Activated gamma-delta T cell (primary cell): ENCODE results near the gene ARHGEF1.
"Not testable (repeated sequence)": the region's sequence is repeated elsewhere in the genome, so short reads cannot be mapped to it uniquely, and the experiment has no call there.

Source experiments
- DNase-seq: peaks from one replicate; lab custom pipeline; 2025; lab: John Stamatoyannopoulos, UW

ARHGEF1 gene

DNA sequence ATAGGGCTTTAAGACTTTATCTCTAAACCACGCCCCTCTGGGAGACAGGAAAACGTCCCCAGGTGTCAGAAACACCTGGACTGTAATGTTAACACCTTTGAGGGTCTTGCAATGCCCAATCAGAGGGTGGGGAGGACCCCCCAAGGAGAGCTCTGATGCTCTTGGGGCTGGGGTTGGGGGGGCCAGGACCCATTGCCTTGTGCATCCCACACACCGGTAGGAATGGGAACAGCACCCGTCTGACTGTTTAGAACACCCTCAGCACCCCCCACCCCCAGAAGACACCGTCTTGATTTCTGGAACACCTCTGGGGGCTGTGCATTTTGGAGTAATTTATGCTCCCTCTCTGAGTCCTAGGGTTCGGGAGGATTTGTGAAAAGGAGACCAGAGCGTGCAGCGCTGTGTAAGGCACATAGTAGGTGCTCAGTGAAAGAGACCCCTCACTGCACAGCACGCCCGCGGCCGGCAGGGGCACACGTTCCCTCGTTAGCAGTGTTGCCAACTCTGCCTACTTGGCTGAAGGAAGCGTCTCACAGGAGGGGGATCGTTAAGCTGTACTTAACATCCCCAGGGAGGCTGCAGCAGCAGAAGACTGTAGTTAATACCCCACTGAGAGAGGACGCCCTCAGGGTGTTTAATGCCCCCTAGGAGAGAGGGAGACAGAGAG is 48.1 kb downstream of the ARHGEF1 start:
- DNase-seq = no peak

- no peak for DNase-seq
Measured at GRCh38 chr19:41932259-41932719, 49.3 kb downstream of the ARHGEF1 start.

DNA sequence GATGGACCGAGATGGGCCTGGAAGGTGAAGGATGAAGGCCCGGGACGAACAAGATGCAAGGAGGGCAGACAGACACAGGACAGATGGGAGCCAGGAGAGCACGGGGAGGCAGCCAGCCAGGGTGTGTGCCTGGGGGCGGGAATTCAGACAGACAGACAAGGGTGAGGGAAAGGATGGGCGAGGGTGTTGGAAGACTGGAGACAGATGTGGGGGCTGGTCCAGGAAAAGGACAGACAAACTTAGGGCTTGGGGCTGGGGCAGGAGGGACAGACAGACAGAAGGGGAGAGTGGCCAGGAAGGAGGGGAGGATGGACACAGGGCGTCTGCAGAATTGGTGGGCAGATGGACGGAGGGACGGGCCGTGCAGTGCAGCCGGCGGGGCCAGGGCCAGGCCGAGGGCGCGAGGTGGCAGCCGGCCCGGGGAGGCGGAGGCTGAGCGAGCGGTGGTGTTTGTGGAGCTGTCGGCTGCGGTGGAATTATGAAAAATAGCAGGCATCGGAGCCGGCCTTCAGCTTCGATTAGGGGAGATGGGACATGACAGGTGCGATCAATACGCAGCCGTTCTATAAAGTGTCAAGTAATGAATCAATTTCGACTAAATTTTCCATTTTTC is 49.8 kb downstream of the ARHGEF1 start:
- DNase-seq = no peak

DNA sequence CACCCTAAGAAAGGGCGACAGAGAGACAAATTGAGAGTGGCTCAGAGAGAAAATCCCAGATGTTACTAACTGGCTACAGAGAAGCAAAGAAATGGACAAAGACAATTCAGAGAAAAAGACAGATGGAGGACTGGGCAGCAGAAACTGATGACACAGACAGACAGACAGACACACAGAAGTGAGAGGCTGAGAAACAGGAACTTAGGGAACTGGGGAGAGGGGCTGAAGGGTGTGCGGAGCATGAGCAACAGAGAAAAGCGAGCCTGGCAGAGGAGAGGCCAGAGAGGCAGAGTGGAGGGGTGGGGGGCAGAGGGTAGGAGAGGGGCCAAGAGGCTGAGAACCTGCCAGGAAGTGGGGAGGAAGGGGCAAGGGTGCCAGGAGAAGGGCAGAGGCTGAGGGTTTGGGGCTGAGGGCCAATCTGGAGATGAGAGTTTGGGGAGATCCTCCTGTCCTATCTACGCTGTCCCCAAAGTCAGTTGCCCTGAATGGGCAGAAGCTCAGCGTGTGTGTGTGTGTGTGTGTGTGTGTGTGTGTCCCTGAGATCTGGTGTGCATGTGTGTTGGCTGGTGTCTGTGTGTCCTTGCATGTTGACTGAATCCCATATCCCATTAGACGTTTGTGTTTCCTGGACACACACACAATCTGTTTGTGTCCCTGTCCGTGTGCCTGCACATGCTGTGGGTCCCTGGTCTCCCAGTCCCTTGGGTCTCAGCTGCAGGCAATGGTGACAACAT is 50.9 kb downstream of the ARHGEF1 start:
- DNase-seq = no peak

DNA sequence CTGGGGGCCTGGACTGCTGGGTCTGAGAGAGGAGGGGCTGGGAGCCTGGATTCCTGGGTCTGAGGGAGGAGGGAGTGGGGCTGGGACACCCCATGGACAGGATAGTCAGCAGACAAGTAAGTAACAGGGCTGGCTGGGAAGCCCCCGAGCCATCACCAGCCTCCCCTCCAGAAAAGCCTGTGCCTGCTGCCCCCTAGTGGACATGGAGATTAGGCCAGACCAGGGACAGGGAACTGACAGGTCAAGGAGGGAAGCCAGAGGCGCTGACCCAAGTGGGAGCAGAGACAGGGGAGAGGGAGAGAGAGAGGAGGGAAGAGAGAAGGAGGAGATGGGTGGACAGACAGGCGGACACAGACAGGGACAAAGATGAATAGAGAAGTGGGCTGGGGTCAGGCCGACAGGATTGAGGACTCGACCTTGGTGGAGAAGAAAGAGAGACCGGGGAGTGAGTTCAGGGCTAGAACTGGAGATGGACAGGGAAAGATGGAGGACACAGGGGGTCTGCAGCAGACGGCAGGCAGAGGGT is 51.9 kb downstream of the ARHGEF1 start:
- DNase-seq = no peak

- DNase-seq = no peak
Measured at GRCh38 chr19:41935760-41936415, 52.9 kb downstream of the ARHGEF1 start.

- DNase-seq = no peak
Measured at GRCh38 chr19:41936416-41936850, 53.4 kb downstream of the ARHGEF1 start.

GRCh38 chr19:41936961-41937360 is 54.0 kb downstream of the ARHGEF1 start:
- DNase-seq = no peak

GRCh38 chr19:41937525-41938468 is 54.8 kb downstream of the ARHGEF1 start:
- no peak for DNase-seq

DNA sequence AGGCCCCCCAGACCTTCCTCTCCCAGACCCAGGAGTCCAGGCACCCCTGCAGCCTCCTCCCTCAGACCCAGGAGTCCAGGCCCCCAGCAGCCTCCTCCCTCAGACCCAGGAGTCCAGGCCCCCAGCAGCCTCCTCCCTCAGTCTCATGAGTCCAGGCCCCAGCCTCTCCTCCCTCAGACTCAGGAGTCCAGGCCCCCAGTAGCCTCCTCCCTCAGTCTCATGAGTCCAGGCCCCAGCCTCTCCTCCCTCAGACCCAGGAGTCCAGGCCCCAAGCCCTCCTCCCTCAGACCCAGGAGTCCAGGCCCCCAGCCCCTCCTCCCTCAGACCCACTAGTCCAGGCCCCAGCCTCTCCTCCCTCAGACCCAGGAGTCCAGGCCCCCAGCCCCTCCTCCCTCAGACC is 56.2 kb downstream of the ARHGEF1 start:
- DNase-seq = not testable (repeated sequence)

- peak; percentile 34 for DNase-seq
Measured at GRCh38 chr19:41939861-41940730, 57.1 kb downstream of the ARHGEF1 start.

- DNase-seq = no peak
Measured at GRCh38 chr19:41940731-41941409, 57.9 kb downstream of the ARHGEF1 start.

- DNase-seq = no peak
Measured at GRCh38 chr19:41941410-41942202, 58.6 kb downstream of the ARHGEF1 start.

- no peak for DNase-seq
Measured at GRCh38 chr19:41944336-41944735, 61.4 kb downstream of the ARHGEF1 start.

DNA sequence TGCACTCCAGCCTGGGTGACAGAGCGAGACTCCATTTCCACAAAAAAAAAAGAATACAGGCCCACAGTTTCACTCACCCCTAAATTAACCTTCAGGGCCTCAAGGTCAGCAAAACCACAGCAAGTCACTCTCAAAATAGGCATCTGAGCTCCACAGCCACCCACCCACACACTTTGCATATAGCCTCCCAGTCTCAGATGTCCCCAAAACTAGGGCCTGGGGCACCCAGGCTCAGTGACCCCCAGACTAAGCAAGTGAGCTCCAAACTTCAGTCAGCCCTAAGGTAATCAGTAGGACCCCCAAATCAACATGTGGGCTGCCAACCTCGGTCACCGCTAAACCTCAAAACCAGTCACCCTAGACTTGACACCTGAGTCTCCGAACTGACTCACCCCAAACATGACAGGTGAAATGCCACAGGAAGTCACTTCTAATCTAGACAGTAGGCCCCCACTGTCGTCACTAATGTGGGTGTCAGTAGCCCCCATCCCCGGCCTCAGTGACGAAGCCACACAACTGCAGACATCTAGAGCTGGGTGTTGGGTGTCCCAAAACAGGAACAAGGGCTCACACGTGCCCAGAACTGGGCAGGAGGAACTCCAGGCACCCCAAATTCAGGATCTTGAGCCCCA is 62.3 kb downstream of the ARHGEF1 start:
- DNase-seq = no peak

DNA sequence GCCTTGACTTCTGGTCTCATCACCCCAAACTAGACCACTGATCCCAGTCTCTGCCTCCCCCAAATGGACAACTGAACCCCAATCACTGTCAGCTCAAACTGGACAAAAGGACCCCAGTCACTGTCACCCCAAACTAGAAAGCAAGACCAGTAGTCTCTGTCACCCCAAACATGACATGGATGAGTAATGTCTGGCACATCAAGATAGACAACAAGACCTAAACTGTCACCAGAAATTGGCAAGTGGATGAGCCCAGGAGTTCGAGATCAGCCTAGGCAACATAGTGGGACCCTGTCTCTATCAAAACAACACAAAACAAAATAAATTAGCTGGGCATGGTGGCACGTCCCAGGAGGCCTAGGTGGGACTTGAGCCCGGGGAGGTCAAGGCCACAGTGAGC is 64.1 kb downstream of the ARHGEF1 start:
- DNase-seq = no peak

- DNase-seq = no peak
Measured at GRCh38 chr19:41951686-41952172, 68.7 kb downstream of the ARHGEF1 start.

DNA sequence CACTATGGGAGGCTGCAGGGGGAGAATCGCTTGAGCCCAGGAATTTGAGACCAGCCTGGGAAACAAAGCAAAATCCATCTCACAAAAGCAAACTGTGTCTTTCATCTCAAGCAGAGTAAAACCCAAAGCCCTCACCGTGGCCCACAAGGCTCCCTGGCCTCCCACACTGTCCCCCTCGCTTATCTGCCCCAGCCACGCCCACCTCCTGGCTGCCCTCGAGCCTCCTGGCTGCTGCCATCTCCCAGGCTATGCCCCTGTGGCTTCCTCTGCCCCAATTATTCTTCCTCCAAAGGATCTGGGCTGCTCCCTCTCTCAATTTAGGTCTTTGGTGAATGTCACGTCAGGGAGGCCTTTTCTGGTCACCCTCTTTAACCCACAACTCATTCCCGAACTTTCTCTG is 72.5 kb downstream of the ARHGEF1 start:
- DNase-seq = no peak
